HK-2 (cell line): ENCODE results near the gene CHAF1A.

Source experiments
- DNase-seq: peaks from one replicate; pipeline ENCODE4 v3.0.0-alpha.2; 2018; ENCODE audit not compliant: unreplicated experiment

Gene CHAF1A

GRCh38 chr19:4402171-4403004 lies at the start of gene CHAF1A:
TSS of gene CHAF1A (plus strand) at chr19:4402640. CDS start at chr19:4402763, 123 bp downstream.
- peak; percentile 99 for DNase-seq

- no peak for DNase-seq
Observed at GRCh38 chr19:4352701-4353121, 49.7 kb upstream of the CHAF1A start.

DNA sequence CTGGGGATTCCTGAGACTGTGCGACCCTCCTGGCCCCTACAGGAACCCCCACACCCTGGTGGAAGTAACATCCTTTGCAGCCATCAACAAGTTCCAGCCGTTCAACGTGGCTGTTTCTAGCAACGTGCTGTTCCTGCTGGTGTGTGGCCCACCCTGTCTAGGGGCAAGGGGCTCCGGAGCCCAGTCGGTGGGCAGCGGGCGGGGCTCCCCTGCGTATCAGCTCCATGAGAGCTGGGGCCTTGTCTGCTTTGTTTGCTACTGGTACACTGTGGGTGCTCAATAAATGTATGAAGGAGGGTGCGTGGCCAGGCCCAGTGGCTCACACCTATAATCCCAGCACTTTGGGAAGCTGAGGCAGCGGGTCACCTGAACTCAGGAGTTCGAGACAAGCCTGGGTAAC lies 48.2 kb upstream of the CHAF1A start:
- no peak for DNase-seq

GRCh38 chr19:4354897-4355296 lies 47.5 kb upstream of the CHAF1A start:
- no peak for DNase-seq

DNA sequence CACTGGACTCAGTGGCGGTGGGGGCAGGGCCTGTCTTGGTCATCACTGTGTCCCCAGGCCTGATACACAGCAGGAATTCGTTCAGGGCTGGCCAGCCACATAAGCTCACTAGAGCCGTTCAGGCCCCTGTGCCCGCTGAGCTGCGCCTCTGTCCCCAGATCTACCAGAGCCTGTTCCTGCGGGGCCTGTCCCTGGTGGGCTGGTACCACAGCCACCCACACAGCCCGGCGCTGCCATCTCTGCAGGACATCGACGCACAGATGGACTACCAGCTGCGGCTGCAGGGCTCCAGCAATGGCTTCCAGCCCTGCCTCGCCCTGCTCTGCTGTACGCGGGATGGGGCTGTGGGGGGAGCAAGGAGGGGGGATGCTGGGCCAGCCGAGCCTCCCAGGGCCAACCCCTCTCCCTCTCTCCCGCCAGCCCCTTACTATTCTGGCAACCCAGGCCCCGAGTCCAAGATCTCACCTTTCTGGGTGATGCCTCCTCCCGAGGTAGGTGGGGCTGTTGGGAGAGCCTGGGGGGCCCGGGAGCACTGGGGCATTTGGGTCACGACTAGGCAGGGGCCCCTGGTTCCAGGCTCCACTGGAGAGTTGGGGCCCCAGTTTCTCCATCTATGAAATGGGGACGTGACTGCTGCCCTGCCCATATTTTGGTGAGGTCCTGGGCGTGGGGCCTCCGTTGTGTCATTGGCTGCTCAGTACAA lies 45.2 kb upstream of the CHAF1A start:
- DNase-seq: no peak

DNA sequence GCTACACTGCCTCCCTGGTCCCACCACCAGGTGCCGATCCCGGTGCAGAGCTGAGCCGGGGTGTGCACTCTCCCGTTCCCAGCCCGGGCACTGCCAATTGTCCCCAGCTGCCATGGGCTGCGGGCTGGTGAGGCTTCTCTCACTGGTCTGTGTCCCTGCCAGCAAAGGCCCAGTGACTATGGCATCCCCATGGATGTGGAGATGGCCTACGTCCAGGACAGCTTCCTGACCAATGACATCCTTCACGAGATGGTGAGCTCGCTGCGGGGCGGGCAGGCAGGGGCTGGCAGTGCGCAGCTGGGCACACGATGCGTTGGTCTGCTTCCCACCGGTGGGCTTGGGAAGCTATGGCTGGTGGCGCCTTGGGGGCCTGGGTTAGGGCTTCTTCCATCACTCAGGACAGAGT lies 44.5 kb upstream of the CHAF1A start:
- DNase-seq: no peak

DNA sequence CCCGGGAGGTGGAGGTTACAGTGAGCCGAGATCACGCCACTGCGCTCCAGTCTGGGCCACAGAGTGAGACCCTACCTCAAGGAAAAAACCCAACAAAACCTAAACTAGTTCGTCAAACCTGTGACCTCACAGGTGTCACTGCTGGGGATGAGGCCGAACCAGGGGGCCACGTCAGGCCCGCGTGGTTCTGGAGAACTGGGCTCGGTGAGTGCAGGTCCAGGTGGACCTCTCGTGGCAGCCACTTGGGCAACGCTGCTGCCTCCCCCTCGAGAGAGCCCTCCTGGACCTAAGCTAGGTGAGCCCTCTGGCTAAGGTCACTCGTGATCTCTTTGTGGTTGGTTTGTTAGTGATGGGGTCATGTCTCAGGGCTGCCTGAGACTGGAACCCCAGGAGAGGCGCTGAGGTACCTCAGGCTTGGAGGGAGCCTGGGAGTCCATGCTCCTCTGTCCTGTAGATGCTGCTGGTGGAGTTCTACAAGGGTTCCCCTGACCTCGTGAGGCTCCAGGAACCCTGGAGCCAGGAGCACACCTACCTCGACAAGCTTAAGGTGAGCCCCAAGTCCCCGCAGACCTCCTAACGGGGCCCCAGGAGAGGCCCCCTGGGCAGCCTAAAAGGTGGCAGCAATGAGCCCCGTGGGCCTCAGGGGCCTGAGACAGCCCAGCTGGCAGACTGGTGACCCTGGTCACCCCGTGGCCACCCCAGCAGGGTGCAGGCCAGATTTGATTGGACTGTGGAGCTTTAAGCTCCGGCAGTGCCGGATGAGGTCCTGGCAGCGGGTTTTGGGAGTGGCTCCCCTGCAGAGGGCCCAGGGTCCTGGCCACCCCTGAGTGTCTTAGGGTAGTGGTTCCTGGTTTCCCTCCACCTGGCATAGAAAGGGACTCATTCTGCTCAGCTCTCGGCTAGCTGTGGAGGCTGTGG lies 43.5 kb upstream of the CHAF1A start:
- no peak for DNase-seq

- no peak for DNase-seq
Observed at GRCh38 chr19:4359627-4360000, 42.8 kb upstream of the CHAF1A start.

DNA sequence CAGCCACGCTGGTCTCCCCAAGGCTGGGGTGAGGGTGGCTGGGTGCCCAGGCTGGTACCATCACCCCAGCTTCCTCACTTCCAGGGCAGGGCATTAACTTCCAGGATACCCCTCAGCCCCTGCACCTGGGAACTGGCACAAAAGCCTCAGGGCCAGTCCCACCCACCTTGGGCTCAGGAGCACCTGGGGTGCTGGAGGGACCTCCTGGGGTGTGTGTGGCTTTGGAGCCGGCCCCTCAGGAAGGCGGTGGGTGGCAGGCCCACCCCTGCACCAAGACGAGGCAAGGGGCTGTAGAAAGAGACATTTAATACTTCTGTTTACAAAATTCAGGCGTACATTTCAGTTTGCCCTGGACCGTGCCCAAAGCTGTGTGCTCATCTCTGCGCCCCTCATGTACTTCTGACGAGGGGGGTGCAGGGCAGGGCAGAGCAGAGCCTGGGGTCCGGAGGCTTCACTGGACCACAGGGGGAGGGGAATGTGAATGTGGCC lies 42.3 kb upstream of the CHAF1A start:
- no peak for DNase-seq

- no peak for DNase-seq
Observed at GRCh38 chr19:4360641-4361151, 41.7 kb upstream of the CHAF1A start.

- DNase-seq: no peak
Observed at GRCh38 chr19:4361152-4362046, 41.0 kb upstream of the CHAF1A start.

DNA sequence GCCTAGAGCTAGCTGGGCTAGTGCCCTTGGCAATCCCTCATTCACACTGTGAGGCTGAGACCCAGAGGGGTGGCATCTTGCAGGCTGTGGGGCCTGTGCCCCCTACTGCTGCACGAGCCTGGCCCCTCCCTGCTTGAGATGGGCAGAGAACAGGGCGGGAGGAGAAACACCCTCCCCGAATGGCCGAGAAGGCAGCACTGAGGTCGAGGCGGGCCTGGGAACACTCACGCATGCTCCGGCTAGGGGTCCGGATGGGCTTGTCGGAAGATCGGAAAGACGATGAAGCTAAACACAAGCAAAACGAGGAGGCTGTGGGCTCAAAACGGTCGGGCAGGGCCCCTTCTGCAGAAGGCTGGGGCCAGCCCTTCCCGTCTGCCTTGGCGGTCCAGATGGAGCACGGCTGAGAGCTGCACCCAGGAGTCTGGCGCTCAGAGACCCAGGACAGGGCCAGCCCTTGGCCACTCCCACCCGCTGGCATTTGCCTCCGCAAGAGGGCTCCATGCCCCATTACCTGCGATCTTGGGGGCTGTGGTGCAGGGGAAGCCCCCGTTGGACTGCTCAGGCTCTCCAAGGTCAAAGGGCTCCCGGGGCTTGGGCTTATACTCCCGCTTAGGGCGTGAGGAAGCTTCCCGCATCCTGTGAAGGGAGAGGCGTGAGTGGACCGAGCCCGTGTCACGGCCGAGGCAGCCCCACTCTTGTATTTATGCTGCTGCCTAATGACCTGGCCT lies 40.2 kb upstream of the CHAF1A start:
- DNase-seq: no peak

- DNase-seq: no peak
Observed at GRCh38 chr19:4362831-4363545, 39.5 kb upstream of the CHAF1A start.

DNA sequence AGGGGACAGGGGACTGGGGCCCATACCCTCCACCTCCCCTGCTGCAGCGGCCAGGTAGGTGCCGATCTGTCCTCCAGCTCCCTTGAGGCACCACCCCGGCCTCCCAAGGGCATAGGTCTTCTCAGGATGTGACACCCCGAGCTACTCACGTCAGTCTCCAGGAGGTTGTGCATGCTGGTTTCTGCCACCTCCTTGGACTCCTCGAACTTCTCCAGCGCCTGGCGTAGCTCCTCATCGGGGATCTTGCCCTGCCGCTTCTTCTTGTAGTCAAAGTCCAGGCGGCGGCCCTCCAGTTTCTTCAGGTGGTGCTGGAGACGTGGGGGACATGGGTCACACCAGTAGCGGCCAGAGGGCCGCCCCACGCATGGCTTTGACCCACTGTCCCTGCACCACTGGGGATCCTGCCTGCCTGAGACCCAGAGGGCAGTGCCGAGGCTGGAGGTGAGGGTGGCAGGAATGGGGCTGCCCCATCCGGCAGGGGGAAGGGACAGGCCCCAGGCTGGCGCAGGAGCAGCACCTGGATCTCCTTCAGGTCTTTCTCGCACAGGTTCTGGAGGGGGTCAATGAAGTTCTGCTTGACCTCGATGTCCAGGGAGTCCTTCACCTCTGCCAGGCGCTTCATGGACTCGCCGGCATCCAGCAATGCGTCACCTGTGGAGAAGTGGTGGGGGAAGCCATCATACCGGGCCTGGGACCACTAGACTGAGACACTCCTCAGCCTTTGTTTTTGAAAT lies 38.7 kb upstream of the CHAF1A start:
- no peak for DNase-seq

DNA sequence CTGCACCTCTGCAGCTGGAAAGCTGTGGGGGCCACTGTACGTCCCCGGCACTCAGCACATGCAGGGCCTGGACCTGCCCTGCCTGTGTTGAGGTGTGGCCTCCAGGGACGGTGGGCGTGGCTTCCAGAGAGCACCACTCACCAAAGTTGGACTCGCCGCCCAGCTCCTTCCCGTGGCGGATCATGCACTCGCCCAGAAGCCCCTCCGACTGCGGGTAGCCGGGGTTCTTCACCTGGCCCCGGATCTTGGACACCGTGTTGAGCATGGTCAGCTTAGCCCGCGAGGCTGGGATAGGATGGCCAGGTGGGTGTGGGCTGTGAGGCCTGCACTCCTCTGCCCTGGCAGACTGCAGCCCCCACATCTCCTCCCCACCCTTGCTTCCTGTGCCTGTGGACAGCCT lies 37.1 kb upstream of the CHAF1A start:
- no peak for DNase-seq

DNA sequence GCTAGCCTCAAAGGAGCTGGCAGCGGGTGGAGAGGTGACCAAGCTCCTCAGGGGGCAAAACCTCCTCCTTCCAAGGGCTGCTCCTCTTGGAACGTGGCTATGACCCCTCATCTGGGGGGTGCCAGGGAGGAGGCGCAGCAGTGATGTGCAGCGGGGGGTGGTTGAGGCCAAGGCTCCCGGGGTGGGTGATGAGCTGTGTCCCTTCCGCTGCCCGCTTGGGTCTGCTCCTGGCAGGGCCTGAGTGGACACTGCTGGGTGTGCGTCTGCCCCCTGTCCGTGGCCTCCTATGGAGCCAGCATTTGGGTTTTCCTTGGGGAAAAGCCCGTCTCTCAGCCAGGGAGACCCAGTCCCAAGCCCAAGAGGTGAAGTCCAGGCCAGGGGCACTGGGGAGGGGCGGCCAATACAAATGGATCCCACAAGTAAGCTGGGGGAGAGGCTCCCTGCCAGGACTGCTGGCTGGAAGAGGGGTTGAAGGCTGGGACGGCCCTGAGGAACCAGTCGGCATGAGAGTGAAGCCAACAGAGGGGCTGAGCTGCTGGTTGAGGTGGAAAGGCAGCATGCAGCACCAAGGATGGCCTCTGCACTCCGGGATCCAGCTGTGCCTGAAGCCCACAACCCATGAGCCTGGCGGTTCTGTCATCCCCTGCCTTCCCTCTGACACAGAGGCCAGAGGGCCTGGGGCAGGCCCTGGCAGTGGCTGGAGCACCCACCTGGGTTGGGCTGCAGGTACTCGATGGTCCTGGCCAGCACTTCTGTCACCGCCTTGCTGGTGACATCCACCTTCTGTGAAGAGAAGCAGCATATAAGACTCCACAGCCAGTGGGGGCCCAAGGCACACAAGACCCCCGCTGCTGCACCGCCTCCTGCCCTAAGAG lies 36.4 kb upstream of the CHAF1A start:
- DNase-seq: no peak

GRCh38 chr19:4366666-4367335 lies 35.6 kb upstream of the CHAF1A start:
- DNase-seq: no peak
